GM20000 (cell line): ENCODE data around the gene DSPP.

Experiments used
- DNase-seq: peaks from one replicate; pipeline ENCODE4 v3.0.0; 2012; ENCODE audit warnings: low spot score
- CTCF ChIP-seq: IDR thresholded peaks from 2 replicates; pipeline ENCODE4 v1.5.1; 2012; ENCODE audit warnings: mild to moderate bottlenecking, control low read depth; ENCODE audit errors: extremely low read depth, missing control alignments

DSPP gene

GRCh38 chr4:87654487-87655044 is 46.2 kb downstream of the DSPP start:
- TF ChIP-seq CTCF, result no peak
- no peak for DNase-seq

- no peak for TF ChIP-seq CTCF
- DNase-seq, result no peak
Observed at GRCh38 chr4:87657525-87657924, 49.2 kb downstream of the DSPP start.

- TF ChIP-seq CTCF, result no peak
- DNase-seq, result no peak
Observed at GRCh38 chr4:87659247-87659931, 51.1 kb downstream of the DSPP start.

GRCh38 chr4:87662871-87663270 is 54.5 kb downstream of the DSPP start:
- TF ChIP-seq CTCF, result no peak
- DNase-seq, result no peak
